Tibial nerve (tissue), 4 donors: ENCODE data around the gene CARMIL1. TPM values are rescaled to one million over a fixed set of nuclear protein-coding genes. Genes with fewer than 3 reads are reported as not detected.

ENCODE experiments used
- DNase-seq, 2 donors: peaks; one replicate each; pipeline ENCODE4 v3.0.0-alpha.2; 2019; ENCODE audit warnings: low spot score in 2 of 2
- H3K27ac ChIP-seq, 4 donors: fragments of 200-600 bp; sonication (generic) in 3 of 4; one replicate each; pipeline ENCODE4 v1.5.1; 2017 to 2019; ENCODE audit warnings: mild to moderate bottlenecking in 1 of 4
- H3K27me3 ChIP-seq, 2 donors: fragments of 200-600 bp; sonication (generic) in 1 of 2; one replicate each; pipeline versions ENCODE4 v1.5.1 to v1.6.0; 2017 to 2019
- H3K36me3 ChIP-seq, 3 donors: fragments of 200-600 bp; sonication (generic); one replicate each; pipeline ENCODE4 v1.5.1; 2018 to 2019
- H3K4me1 ChIP-seq, 4 donors: fragments of 200-600 bp; sonication (generic) in 3 of 4; one replicate each; pipeline ENCODE4 v1.5.1; 2017 to 2019
- H3K4me3 ChIP-seq, 4 donors: fragments of 200-600 bp; sonication (generic) in 3 of 4; one replicate each; pipeline ENCODE4 v1.5.1; 2017 to 2019; ENCODE audit warnings: mild to moderate bottlenecking in 1 of 4, moderate library complexity in 1 of 4
- H3K9me3 ChIP-seq, 4 donors: fragments of 200-600 bp; sonication (generic) in 3 of 4; one replicate each; pipeline ENCODE4 v1.5.1; 2017 to 2019
- CTCF ChIP-seq, 5 experiments: fragments of 200-600 bp in 3 of 5; fragments of 450-650 bp in 2 of 5; sonication (generic) in 3 of 5; IDR thresholded peaks; one replicate each; pipeline ENCODE4 v1.5.1; 2016 to 2019; ENCODE audit warnings: antibody characterized with exemption in 5 of 5, mild to moderate bottlenecking in 3 of 5, moderate library complexity in 2 of 5
- EP300 ChIP-seq, 2 donors: sonication (generic); formaldehyde crosslinking; IDR thresholded peaks; one replicate each; pipeline ENCODE4 v1.6.1; 2017; ENCODE audit warnings: antibody characterized with exemption in 2 of 2, mild to moderate bottlenecking in 1 of 2
- POLR2A ChIP-seq, 2 donors: fragments of 450-650 bp; IDR thresholded peaks; one replicate each; pipeline ENCODE4 v1.6.1; 2017; ENCODE audit warnings: antibody characterized with exemption in 2 of 2, mild to moderate bottlenecking in 2 of 2, moderate library complexity in 2 of 2
- WGBS, 2 donors: methylation state at CpG; one replicate each; pipeline ENCODE4 v1.1.5; 2018; 5-methylcytosine and 5-hydroxymethylcytosine counted together
- total RNA-seq, 4 donors: library from RNA; depleted of rRNA; stranded (reverse); fragments of >200 nt; gene quantifications; one replicate each; pipeline ENCODE4 v1.1.0, GENCODE V29; 2016

The CARMIL1 gene
- total RNA-seq, 4 donors from 2014 or later = 29.1 to 43.5 (median 34.1) TPM

GRCh38 chr6:25337431-25337830 is 58.3 kb downstream of the CARMIL1 start:
- peaks cover 0 to 13% (median 0%) of the 10 kb centered on the region in 4 donors for H3K4me1 ChIP-seq
- TF ChIP-seq CTCF (IDR thresholded peaks at IDR 0.05) = no peak
- TF ChIP-seq EP300 (IDR thresholded peaks at IDR 0.05) = no peak
- WGBS, 2 donors = 41 to 51% methylated on average over 4 of the region's 4 CpGs

GRCh38 chr6:25340431-25341202 is 61.4 kb downstream of the CARMIL1 start:
- 78 to 79% methylated on average over 6 of the region's 6 CpGs for WGBS, 2 donors
- no peaks in the 10 kb centered on the region for H3K27me3 ChIP-seq
- no peak overlapping the region for H3K4me3 ChIP-seq
- TF ChIP-seq POLR2A (IDR thresholded peaks at IDR 0.05) = no peak
- no peak for TF ChIP-seq CTCF (IDR thresholded peaks at IDR 0.05)
- TF ChIP-seq EP300 (IDR thresholded peaks at IDR 0.05) = no peak
- no peak overlapping the region for H3K27ac ChIP-seq
- DNase-seq = no peak
- no peaks in the 10 kb centered on the region for H3K9me3 ChIP-seq
- H3K4me1 ChIP-seq = peaks cover 0 to 11% (median 0%) of the 10 kb centered on the region in 4 donors
- H3K36me3 ChIP-seq = no peaks in the 10 kb centered on the region

More at GRCh38 chr6:25337431-25337830, 58.3 kb downstream of the CARMIL1 start:
- Histone ChIP-seq H3K27me3 (no peaks in the 10 kb centered on the region), H3K4me3 (no peak overlapping the region), H3K9me3 (no peaks in the 10 kb centered on the region), H3K27ac (no peak overlapping the region), H3K36me3 (no peaks in the 10 kb centered on the region)
- DNase-seq = no peak

GRCh38 chr6:25341203-25341552 is 62.0 kb downstream of the CARMIL1 start:
- Histone ChIP-seq H3K27ac (no peak overlapping the region), H3K36me3 (no peaks in the 10 kb centered on the region), H3K4me3 (no peak overlapping the region), H3K27me3 (no peaks in the 10 kb centered on the region), H3K9me3 (no peaks in the 10 kb centered on the region), H3K4me1 (peaks cover 0 to 11% (median 0%) of the 10 kb centered on the region in 4 donors)
- DNase-seq = no peak
- no peak for TF ChIP-seq EP300 (IDR thresholded peaks at IDR 0.05)
- TF ChIP-seq CTCF (IDR thresholded peaks at IDR 0.05) = no peak
- no peak for TF ChIP-seq POLR2A (IDR thresholded peaks at IDR 0.05)
- WGBS, 2 donors = 88 to 95% methylated on average over 3 of the region's 3 CpGs

GRCh38 chr6:25341923-25342619 is 62.9 kb downstream of the CARMIL1 start:
- H3K36me3 ChIP-seq = no peaks in the 10 kb centered on the region
- peaks cover 0 to 11% (median 0%) of the 10 kb centered on the region in 4 donors for H3K4me1 ChIP-seq
- H3K4me3 ChIP-seq = no peak overlapping the region
- no peak for DNase-seq
- H3K9me3 ChIP-seq = no peaks in the 10 kb centered on the region
- H3K27me3 ChIP-seq = no peaks in the 10 kb centered on the region
- TF ChIP-seq CTCF (IDR thresholded peaks at IDR 0.05) = no peak
- TF ChIP-seq POLR2A (IDR thresholded peaks at IDR 0.05) = no peak
- no peak for TF ChIP-seq EP300 (IDR thresholded peaks at IDR 0.05)
- no peak overlapping the region for H3K27ac ChIP-seq
- WGBS, 2 donors = 72 to 78% methylated on average over 4 of the region's 4 CpGs

GRCh38 chr6:25342802-25343201 is 63.6 kb downstream of the CARMIL1 start:
- no peak overlapping the region for H3K27ac ChIP-seq
- no peaks in the 10 kb centered on the region for H3K36me3 ChIP-seq
- TF ChIP-seq EP300 (IDR thresholded peaks at IDR 0.05) = no peak
- no peak for TF ChIP-seq CTCF (IDR thresholded peaks at IDR 0.05)
- no peak for TF ChIP-seq POLR2A (IDR thresholded peaks at IDR 0.05)
- H3K4me1 ChIP-seq = peaks cover 0 to 11% (median 0%) of the 10 kb centered on the region in 4 donors
- H3K9me3 ChIP-seq = no peaks in the 10 kb centered on the region
- DNase-seq = no peak
- no peak overlapping the region for H3K4me3 ChIP-seq
- H3K27me3 ChIP-seq = no peaks in the 10 kb centered on the region
- 38 to 47% methylated on average over 4 of the region's 4 CpGs for WGBS, 2 donors
